Ovary (tissue), 9 donors: Measurements from ENCODE around the gene AADACL4. TPM values are rescaled to one million over a fixed set of nuclear protein-coding genes. Genes with fewer than 3 reads are reported as not detected.

Experiments used
- DNase-seq, 5 donors: peaks; one replicate each; pipeline ENCODE4 v3.0.0-alpha.2; 2019 to 2020
- H3K27ac ChIP-seq, 2 donors: fragments of 200-600 bp; one replicate each; pipeline versions ENCODE4 v1.5.1 to v1.8.0; 2019 to 2022
- H3K27me3 ChIP-seq: fragments of 200-600 bp; one replicate; pipeline ENCODE4 v1.8.0; 2022
- H3K36me3 ChIP-seq: fragments of 200-600 bp; sonication (generic); one replicate; pipeline ENCODE4 v1.5.1; 2019
- H3K4me1 ChIP-seq: one replicate; pipeline ENCODE4 v1.8.1; 2013; ENCODE audit warnings: mild to moderate bottlenecking, moderate library complexity; ENCODE audit not compliant: insufficient read depth
- H3K4me3 ChIP-seq: fragments of 200-600 bp; sonication (generic); one replicate; pipeline ENCODE4 v1.5.1; 2017
- H3K9me3 ChIP-seq, 2 donors: fragments of 200-600 bp in 1 of 2; sonication (generic) in 1 of 2; one replicate each; pipeline versions ENCODE4 v1.5.1 to v1.8.1; 2013 to 2019; ENCODE audit warnings: mild to moderate bottlenecking in 1 of 2, moderate library complexity in 1 of 2
- CTCF ChIP-seq, 3 donors: fragments of 450-650 bp in 2 of 3; fragments of 200-600 bp in 1 of 3; IDR thresholded peaks; one replicate each; pipeline versions ENCODE4 v1.5.1 to v1.8.0; 2016 to 2022; ENCODE audit warnings: antibody characterized with exemption in 3 of 3, mild to moderate bottlenecking in 1 of 3
- EP300 ChIP-seq: sonication (generic); formaldehyde crosslinking; IDR thresholded peaks from one replicate; pipeline ENCODE4 v1.6.1; 2017; ENCODE audit warnings: antibody characterized with exemption
- POLR2A ChIP-seq: fragments of 450-650 bp; IDR thresholded peaks from one replicate; pipeline ENCODE4 v1.6.1; 2017; ENCODE audit warnings: antibody characterized with exemption, mild to moderate bottlenecking, moderate library complexity
- WGBS, 3 donors: extraction: QIAGEN DNeasy Blood & Tissue Kit in 1 of 3; methylation state at CpG; one replicate each; pipeline versions ENCODE4 v1.1.5 to v1.1.7; 2013 to 2017; 5-methylcytosine and 5-hydroxymethylcytosine counted together
- intact Hi-C, 4 donors: fragments of 100-400 bp; cut with DNase I; formaldehyde crosslinking; loops; one replicate each; pipeline versions ENCODE4 v1.11.0 to v1.15.1; 2022 to 2023
- polyA plus RNA-seq, 2 donors: library from polyadenylated mRNA; stranded (reverse); fragments of 200-250 nt in 1 of 2; fragments of 350-450 nt in 1 of 2; fragmentation: Illumina TruSeq in 1 of 2; extraction: RNeasy Lipid Tissue Mini Kit (QIAGEN cat#74804) in 1 of 2; gene quantifications; one replicate each; pipeline ENCODE4 v1.2.3, GENCODE V29; 2013 to 2014
- total RNA-seq, 7 donors: library from RNA; depleted of rRNA in 2 of 7; stranded (reverse); fragments of >200 nt in 2 of 7; fragmentation: NEBNext Ultra II Directional in 3 of 7; extraction: Animal tissue kit (Norgen Biotek cat#: 25700) in 3 of 7; gene quantifications; one replicate each; pipeline versions ENCODE4 v1.1.0 to v1.2.4, GENCODE V29; 2016 to 2023
- donor health status: DM: no; HTN: no; CAD: no; lungs with moderate emphysema.
- donor health status: DM: no; HTN: no; CAD: no.
- donor health status: Bipolar disorder and iron deficiency.
- donor health status: DM: yes; HTN: yes; CAD: no.
- donor health status: DM: no; HTN: no; CAD: no.
- donor health status: DM: yes; HTN: yes; CAD: no.

AADACL4 gene
- total and polyA plus RNA-seq, 9 donors, result 0.38 TPM; not detected in 8

GRCh38 chr1:12678350-12678749 lies 34.5 kb downstream of the AADACL4 start:
- no peak overlapping the region for H3K4me3 ChIP-seq
- H3K9me3 ChIP-seq, result no peaks in the 10 kb centered on the region
- H3K4me1 ChIP-seq, result no peaks in the 10 kb centered on the region
- H3K27ac ChIP-seq, result no peak overlapping the region
- TF ChIP-seq EP300 (no peak), CTCF (IDR thresholded peaks at IDR 0.05) (no peak), POLR2A (no peak)
- no peaks in the 10 kb centered on the region for H3K27me3 ChIP-seq
- no peak for DNase-seq
- 37 to 50% (median 45%) methylated on average over 2 of the region's 2 CpGs for WGBS, 3 donors
- H3K36me3 ChIP-seq, result no peaks in the 10 kb centered on the region
- intact Hi-C loops, result no loop called here

- Histone ChIP-seq H3K27ac (no peak overlapping the region), H3K27me3 (no peaks in the 10 kb centered on the region), H3K36me3 (no peaks in the 10 kb centered on the region), H3K9me3 (no peaks in the 10 kb centered on the region), H3K4me3 (no peak overlapping the region), H3K4me1 (no peaks in the 10 kb centered on the region)
- DNase-seq, result no peak
- TF ChIP-seq EP300 (no peak), POLR2A (no peak), CTCF (IDR thresholded peaks at IDR 0.05) (no peak)
- WGBS, 3 donors, result 90 to 95% (median 93%) methylated on average over 3 of the region's 3 CpGs
- intact Hi-C loops, result no loop called here
Observed at GRCh38 chr1:12678820-12679219, 34.9 kb downstream of the AADACL4 start.

GRCh38 chr1:12690156-12690555 lies 46.3 kb downstream of the AADACL4 start:
- intact Hi-C loops, result no loop called here
- TF ChIP-seq CTCF (IDR thresholded peaks at IDR 0.05), result no peak
- no peak for TF ChIP-seq POLR2A
- TF ChIP-seq EP300, result no peak
- H3K27ac ChIP-seq, result no peak overlapping the region
- no peak for DNase-seq
- no peak overlapping the region for H3K4me3 ChIP-seq
- no peaks in the 10 kb centered on the region for H3K4me1 ChIP-seq
- H3K9me3 ChIP-seq, result no peaks in the 10 kb centered on the region
- H3K27me3 ChIP-seq, result no peaks in the 10 kb centered on the region
- H3K36me3 ChIP-seq, result no peaks in the 10 kb centered on the region
- 62 to 75% (median 68%) methylated on average over 2 of the region's 2 CpGs for WGBS, 3 donors

GRCh38 chr1:12692967-12693782 lies 49.3 kb downstream of the AADACL4 start:
- Histone ChIP-seq H3K4me1 (no peaks in the 10 kb centered on the region), H3K27me3 (no peaks in the 10 kb centered on the region), H3K27ac (no peak overlapping the region), H3K36me3 (no peaks in the 10 kb centered on the region), H3K4me3 (no peak overlapping the region), H3K9me3 (no peaks in the 10 kb centered on the region)
- no peak for DNase-seq
- TF ChIP-seq EP300, result no peak
- TF ChIP-seq CTCF (IDR thresholded peaks at IDR 0.05), result no peak
- TF ChIP-seq POLR2A, result no peak
- 47 to 62% (median 52%) methylated on average over 10 of the region's 10 CpGs for WGBS, 3 donors
- intact Hi-C loops, result no loop called here
